ENCODE data around the gene LGALS1.

Gene LGALS1

DNA sequence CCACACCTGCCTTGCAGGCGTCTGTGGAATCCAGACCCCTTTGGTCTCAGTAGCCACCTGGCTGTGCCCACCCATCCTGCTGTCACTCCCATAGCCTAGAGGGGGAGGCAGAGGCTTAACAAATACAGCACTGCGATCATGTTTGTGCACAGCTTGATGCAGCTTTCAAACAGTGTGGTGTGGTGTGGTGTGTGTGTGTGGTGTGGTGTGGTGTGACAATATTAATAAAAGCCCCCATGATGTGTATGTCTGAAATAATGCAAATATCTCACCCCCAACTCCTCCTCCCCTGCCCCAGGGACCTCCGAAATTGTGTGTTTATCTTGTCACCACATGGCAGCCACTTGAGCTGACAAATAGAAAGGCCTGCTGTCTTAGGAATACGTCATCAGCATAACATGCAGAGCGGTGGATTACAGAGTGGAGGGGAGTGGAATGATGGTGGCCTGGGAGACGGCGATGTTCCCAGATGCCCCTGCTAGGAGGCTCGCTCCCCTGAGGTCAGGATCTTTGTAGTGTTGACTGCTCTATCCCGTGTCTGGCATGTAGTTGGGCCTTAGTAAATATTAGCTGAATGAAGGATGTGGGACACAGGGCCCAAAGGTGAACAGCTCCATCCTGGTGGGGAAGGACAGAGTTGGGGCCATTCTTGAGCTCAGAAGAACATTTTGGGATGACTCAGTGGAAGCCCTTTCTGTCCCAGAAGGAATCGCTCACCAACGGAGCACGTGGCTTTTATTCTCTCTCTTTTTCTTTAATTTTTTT is 14.1 kb upstream of the LGALS1 start:
- DNase-seq (ENCODE audit: low read depth in 2 of 2), result no peak

DNA sequence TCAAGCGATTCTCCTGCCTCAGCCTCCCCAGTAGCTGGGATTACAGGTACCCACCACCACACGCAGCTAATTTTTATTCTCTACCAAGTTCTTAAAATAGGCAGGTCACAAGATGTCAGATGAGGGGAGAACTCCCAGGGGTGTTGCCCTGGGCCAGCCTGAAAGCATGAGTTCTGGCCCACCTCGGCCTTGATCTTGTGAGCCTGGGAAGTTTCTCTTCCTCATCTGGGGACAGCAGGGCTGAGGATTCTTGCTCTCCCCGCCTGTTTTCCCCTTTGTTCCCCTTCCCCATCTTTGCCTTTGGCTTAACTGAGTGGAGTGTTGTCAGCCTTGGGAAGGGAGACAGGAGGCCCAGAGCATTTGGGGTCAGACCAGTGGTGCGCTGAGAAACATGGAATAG is 13.4 kb upstream of the LGALS1 start:
- no peak for DNase-seq (ENCODE audit: low read depth in 2 of 2)

DNA sequence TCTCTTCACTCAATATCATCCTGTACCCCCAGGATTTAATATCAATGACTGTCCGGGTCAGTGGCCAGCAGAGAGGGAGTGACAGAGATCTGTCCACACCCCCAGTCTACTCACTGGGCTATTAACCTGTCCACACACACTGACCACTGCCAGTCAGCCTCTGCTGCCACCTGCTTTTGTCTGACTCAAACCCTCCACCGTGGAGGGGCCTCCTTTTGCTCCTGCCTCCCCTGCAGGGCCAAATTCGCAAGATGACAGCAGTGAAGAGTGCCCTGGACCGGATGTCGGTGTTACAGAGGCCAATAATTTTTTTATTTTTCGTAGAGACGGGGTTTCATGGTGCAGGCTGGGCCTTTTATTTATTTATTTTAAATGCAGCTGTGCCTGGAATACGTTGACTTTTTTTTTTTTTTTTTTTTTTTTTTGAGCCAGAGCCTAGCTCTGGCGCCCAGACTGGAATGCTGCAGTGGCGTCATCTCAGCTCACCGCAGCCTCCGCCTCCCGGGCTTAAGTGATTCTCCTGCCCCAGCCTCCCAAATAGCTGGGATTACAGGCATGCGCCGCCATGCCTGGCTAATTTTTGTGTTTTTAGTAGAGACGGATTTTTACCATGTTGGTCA is 11.8 kb upstream of the LGALS1 start:
- DNase-seq (ENCODE audit: low read depth in 2 of 2), result no peak

DNA sequence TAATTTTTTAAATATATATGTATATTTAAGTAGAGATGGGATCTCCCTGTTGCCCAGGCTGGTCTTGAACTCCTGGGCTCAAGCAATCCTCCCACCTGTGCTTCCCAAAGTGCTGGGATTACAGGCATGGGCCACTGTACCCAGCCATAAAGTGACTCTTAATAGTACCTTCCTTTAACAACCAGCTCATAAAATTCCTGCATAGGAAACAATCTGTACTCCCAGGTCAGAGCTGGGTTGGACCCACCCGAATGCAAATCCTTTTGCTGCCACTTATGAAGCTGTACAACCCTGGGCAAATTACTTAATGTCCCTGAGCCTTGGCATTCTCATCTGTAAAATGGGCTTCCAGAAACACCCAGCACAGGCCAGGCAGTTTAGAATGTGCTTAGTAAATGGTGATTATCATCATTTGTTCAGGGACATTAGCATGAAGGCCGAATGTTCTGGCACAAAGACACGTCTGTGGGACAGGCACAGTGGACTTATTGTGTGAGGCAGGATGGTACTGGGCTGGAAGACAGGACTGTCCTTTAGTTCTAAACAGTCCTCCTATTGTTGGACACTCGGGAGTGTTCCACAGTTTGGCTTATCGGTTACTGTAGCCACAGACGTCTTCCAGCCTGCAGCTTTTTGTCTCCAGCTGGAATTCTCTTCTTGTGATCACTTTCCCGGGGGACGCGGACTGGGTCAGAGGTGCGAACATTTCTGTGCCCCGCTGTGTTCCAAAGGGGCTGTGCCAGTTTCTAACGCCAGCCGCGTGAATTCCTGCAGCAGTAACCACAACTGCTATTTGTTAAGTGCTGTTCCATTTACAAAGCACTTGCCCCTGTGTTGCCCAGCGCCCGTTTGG is 11.0 kb upstream of the LGALS1 start:
- no peak for DNase-seq (ENCODE audit: low read depth in 2 of 2)

DNA sequence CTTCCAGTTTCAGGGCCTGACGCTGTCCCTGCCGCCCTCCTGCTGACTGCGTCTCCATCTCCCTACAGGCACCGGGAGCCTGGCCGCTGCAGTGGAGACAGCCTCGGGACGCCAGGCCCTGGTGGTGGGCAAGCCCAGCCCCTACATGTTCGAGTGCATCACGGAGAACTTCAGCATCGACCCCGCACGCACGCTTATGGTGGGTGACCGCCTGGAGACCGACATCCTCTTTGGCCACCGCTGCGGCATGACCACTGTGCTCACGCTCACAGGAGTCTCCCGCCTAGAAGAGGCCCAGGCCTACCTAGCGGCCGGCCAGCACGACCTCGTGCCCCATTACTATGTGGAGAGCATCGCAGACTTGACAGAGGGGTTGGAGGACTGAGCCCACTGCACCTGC is 9.9 kb upstream of the LGALS1 start:
- no peak for DNase-seq (ENCODE audit: low read depth in 2 of 2)

DNA sequence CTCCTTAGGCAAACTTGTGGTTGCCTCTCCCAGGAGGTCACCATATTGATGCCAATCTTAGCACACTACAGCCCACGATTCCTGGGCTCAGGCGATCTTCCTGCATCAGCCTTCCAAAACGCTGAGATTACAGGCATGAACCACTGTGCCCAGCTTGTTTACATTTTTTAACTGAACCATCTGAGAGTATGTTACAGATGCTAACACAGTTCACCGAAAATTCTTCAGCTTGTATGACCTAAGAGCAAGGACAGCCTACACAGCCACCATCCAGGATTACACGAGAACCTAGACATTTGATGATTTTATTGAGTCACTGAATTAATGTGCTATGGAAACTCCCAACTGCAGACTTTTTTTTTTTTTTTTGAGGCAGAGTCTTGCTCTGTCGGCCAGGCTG is 5.8 kb upstream of the LGALS1 start:
- no peak for DNase-seq (ENCODE audit: low read depth in 2 of 2)

DNA sequence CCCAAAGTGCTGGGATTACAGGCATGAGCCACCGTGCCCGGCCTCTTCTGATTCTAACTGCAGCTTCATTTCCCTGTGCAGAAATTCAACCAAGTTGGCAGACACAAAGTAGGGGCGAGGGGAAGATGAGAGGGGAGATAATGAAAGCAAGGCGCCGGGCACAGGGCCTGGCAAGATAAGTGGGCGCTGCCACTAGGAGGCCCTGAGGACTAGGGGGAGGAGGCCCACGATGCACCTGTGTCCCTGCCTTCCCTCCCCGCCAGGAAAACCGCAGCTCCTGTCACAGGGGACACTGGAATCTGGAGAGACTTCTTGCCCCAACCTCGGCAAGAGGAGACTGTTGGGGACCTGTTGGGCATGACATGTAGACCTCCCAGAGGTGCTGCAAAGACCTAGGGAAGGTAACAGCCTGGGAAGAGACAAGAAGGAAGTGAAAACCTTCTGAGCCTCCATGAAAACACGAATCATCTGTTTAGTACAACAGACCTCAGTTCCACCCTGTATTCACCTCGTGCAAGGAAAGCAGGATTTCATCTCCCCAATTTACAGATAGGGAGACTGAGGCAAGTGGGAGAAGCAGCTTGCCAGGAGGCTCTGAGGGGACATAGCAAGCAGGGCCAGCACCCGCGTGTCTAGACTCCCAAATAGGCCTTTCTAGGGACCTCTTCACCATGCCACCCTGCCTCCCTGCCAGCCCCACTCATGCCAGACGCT is 3.1 kb upstream of the LGALS1 start:
- DNase-seq (ENCODE audit: low read depth in 2 of 2), result no peak

DNA sequence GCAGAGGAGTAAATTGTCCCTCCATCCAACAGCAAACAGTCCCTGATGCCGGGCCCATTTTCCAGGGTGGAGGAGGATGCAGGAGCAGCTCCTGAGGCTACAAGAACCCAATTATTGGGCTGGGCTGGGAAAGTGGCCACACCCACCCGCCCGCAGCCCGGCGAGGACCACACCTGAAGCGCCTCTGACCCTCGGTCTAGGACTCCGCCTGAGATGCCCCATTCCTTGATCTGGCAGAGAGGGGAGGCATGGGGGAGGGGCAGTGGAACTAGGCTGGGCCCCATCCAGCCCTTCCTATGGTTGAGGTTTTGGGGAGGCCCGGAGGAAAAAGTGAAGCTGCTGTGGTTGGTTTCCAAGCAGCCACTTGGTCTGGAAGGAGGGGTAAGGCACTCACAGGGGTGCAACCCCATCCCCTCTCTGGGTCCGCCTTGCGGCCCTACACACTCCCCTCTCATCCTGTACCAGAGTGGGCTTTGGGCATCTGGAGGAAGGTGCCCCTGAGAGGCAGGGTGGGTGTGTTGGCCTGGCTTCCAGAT is 2.4 kb upstream of the LGALS1 start:
- no peak for DNase-seq (ENCODE audit: low read depth in 2 of 2)

DNA sequence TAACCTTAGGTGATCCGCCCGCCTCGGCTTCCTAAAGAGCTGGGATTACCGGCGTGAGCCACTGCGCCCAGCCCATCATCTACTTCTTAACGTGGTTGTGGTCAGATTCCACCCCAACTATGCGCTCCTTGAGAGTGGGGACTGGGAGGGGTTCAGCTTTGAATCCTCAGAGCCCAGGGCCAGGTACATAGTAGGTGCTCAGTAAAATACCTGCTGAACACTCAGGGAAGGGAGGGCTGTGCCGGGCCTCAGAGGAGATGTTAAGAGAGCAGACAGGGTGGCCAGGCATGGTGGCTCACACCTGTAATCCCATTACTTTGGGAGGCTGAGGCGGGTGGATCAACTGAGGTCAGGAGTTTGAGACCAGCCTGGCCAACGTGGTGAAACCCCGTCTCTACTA is 1.2 kb upstream of the LGALS1 start:
- no peak for DNase-seq (ENCODE audit: low read depth in 2 of 2)

DNA sequence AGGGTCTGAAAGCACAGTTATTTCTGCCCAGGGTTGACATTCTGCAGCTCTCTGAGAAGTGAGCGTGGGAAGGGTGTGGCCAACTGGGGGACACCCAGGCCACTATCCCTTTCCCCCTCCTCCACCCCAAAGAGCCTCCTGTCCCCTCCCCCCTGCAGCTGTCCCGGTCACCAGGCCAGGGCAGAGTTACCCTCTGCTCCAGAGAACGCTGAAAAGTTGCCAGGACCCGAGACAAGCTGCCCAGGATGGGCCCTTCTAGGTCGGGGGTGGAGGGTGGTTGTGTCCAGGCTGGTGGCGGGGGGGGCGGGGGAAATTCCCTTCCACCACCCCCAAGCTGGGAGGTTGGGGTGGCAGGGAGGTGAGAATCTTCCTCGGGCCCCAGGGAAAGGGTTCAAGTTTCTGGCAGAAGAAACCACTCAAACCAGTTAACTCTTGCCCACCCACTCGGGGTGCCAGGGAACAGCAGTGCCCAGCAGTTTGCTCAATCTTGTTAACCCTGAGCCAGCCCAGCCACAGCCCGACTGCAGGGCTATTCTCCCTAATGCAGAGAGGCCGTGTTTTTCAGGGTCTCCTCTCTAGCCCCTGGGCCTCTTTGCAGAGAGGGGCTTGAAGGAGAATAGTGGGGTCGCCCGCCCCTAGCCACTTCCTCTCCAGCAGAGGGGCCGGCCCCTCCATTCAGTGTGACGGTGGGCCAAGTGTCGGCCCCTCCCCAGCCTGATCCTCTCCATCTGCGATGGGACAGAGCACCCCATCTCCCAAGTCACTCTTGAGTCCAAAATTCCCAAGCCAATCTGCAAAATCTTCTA is 697 bp downstream of the LGALS1 start:
- no peak for DNase-seq (ENCODE audit: low read depth in 2 of 2)

DNA sequence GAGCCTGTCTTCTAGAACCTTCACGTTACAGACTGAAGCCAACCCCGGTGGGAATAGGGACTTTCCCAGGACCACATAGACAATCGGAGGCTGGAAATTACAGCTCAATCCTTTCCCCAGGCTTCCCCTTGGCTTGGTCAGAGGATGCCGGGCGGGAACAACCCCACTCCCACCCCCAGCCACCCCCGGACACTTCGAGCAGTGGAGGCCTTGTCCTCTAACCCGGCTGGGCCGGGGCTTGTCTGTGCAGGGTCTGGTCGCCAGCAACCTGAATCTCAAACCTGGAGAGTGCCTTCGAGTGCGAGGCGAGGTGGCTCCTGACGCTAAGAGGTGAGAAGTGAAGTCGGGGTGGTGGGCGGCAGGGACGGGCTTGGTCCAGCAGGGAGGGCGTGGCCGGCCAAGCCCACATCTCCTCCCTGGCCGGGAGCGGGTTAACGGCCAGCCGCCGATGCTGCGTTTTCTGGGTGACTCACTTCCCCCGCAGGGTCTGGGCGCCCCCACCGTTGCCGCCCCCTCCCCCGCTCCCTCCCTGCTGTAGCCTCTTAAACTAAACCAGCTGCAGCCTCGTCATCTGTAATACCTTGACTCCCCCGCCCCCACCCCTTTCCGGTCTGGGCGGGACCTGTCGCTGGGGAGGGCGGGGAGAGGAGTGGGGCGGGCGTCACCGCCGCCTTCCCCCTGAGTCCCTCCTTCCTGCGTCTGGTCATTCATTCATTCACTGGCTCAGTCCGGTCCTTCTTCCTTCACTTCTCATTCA is 1.5 kb downstream of the LGALS1 start:
- peak; percentile 78 to 91 for DNase-seq (ENCODE audit: low read depth in 2 of 2)

DNA sequence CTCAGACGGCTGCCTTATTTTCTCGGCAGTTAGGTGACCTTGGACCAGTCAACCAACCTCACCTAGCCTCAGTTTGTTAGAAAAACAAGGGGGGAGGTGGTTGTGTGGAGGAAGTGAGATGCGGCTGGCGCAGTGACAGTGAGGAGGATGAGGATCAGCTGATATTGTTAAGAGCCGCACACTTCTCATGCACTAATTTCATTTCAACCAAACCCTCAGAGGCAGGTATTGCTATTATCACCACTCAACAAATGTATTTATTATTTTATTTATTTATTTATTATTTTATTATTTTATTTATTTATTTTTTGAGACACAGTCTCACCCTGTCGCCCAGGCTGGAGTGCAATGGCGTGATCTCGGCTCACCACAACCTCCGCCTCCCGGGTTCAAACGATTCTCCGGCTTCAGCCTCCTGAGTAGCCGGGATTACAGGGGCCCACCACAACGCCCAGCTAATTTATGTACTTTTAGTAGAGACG is 2.1 kb downstream of the LGALS1 start:
- DNase-seq (ENCODE audit: low read depth in 2 of 2), result no peak

DNA sequence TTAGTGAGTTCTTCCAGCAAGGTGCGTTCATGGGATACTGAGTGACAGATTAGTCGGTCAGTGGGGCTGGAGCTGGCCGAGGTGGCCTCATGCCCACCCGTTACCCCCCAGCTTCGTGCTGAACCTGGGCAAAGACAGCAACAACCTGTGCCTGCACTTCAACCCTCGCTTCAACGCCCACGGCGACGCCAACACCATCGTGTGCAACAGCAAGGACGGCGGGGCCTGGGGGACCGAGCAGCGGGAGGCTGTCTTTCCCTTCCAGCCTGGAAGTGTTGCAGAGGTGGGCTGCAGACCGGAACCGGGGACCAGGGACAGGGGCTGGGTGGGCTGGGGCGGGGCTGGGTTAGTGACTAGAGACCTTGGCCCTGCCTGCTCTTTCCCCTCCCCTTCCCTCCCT is 2.9 kb downstream of the LGALS1 start:
- DNase-seq (ENCODE audit: low read depth in 2 of 2), result no peak

DNA sequence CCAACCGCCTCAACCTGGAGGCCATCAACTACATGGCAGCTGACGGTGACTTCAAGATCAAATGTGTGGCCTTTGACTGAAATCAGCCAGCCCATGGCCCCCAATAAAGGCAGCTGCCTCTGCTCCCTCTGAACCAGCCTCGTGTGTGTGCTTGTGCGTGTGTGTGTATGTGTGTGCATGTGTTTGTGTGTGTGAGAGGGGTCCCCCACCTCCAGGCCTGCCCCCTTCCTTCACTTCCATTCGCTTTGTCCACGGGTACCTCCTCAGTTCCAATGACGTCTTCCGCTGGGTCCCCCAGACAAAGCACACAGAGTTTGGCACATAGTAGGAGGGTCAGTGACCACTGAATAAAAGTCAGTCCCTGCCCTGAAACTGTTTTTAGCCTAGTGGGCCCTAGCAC is 4.2 kb downstream of the LGALS1 start:
- no peak for DNase-seq (ENCODE audit: low read depth in 2 of 2)

DNA sequence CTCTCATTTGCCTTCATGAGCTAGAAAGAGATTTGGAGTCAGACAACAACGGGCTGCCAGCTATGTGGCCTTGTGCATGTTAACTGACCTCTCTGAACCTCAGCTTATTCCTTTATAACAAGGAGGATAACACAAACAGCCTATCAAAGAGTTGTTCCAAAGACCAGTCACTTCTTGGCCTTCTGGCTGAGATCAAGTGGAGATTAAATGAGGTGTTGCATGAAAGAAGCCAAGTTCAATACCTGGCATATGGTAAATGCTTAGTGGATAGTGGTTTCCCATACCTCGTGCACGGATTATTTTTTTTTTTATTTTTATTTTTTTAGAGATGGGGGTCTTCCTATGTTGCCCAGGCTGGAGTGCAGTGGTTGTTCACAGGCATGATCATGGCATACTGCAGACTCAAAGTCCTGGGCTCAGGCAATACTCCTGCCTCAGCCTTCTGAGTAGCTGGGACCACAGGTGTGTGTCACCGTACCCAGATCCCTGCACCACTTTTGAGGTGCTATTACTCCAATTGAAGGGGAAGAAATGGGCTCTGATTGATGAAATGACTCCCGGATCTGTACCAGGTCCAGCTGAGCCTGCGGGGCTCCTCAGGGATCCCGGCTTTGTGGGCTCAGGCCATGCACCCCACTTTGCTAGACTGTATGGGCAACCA is 4.9 kb downstream of the LGALS1 start:
- DNase-seq (ENCODE audit: low read depth in 2 of 2), result no peak

DNA sequence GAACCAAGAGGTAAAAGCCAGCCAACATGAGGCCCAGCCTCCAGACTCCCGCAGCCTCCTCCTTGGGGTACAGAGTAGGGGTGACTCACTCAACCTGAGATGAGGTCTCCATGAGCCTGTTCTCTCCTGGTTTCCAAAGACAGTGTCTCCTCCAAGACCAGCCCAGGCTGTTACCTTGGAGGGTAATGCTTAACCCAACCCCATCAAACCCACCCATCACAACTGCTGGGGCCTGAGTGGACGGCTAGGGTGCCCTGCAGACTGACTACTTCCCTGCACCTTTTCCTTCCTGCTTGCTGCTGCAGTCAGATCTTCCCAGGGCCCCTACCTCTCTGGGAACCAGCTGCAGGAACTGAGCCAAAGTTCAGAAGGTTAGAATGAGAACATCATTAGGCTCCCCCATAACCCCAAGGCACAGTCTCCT is 5.6 kb downstream of the LGALS1 start:
- no peak for DNase-seq (ENCODE audit: low read depth in 2 of 2)

DNA sequence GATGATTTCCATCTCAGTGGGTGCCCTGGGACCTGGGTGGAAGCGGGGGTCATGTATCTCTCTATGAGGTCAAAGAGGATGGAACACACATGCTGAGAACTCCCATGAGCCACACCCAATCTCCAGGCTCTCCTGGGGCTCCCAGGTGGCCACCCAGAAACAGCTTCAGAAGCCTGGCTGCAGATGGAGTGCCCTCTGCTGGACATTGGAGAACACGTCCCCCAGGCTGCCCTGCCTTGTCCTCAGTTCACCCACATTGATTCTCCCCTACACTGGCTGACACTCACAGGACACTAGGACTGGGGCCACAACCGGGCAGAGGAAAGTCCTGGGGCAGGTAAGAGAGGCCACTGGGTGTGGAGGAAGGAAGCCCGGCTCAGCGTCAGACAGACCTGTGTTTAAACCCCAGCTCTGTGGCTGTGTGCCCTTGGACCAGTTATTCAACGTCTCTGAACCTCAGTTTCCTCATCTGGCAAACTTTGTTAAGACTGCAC is 6.2 kb downstream of the LGALS1 start:
- DNase-seq (ENCODE audit: low read depth in 2 of 2), result peak; percentile 47 to 69

DNA sequence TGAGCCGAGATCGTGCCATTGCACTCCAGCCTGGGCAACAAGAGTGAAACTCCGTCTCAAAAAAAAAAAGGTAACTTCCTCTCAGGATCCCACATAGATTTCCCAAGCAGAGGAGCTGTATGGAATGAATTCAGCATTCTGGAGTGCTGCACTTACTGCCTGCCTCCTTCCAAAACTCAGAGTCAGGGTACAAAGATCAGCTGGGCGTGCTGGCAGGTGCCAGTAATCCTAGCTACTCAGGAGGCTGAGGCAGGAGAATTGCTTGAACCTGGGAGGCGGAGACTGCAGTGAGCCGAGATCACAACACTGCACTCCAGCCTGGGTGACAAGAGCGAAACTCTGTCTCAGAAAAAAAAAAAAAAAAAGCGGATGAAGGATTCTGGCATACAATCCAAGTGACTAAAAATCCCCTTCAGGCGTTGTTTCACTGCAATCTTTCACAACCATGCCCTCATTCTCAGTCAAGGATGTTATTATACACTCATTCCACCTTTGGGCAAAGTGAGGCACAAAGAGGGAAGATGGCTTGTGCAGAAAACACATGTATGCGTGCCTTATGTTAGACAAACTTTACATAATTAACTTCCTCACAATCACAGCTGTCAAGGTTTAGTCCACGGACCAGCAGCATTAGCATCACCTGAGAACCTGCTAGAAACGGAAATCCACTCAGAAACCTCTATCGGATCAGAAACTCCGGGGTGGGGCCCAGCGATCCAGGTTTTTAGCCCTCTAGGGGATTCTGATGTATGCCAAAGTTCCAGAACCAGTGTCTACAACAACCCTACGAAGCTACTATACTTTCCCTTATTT is 9.6 kb downstream of the LGALS1 start:
- no peak for DNase-seq (ENCODE audit: low read depth in 2 of 2)
